Muscle layer of duodenum (tissue), 2 donors: ENCODE data around the gene CDH5.

ENCODE experiments used
- H3K27ac ChIP-seq: one replicate; pipeline ENCODE4 v1.7.0; 2013; ENCODE audit warnings: mild to moderate bottlenecking, low read length
- H3K27me3 ChIP-seq: one replicate; pipeline ENCODE4 v1.7.0; 2013; ENCODE audit warnings: low read depth, mild to moderate bottlenecking, control low read depth, low read length
- H3K36me3 ChIP-seq, 2 donors: one replicate each; pipeline ENCODE4 v1.7.0; 2013; ENCODE audit warnings: low read length in 2 of 2, control low read depth in 1 of 2, mild to moderate bottlenecking in 1 of 2; ENCODE audit not compliant: insufficient read depth in 2 of 2, control insufficient read depth in 1 of 2
- H3K4me1 ChIP-seq, 2 donors: one replicate each; pipeline ENCODE4 v1.7.0; 2013; ENCODE audit warnings: low read length in 2 of 2, mild to moderate bottlenecking in 2 of 2, control low read depth in 1 of 2, moderate library complexity in 1 of 2; ENCODE audit not compliant: insufficient read depth in 2 of 2, control insufficient read depth in 1 of 2
- H3K4me3 ChIP-seq, 2 donors: one replicate each; pipeline ENCODE4 v1.7.0; 2013; ENCODE audit warnings: low read length in 2 of 2, low read depth in 1 of 2, mild to moderate bottlenecking in 1 of 2
- H3K9me3 ChIP-seq, 2 donors: one replicate each; pipeline ENCODE4 v1.7.0; 2013; ENCODE audit warnings: low read length in 2 of 2, control low read depth in 1 of 2, mild to moderate bottlenecking in 1 of 2; ENCODE audit not compliant: control insufficient read depth in 1 of 2
- donor health status: healthy.

CDH5 gene

GRCh38 chr16:66438536-66438935 lies 72.0 kb downstream of the CDH5 start:
- no peak overlapping the region for H3K4me3 ChIP-seq
- no peak overlapping the region for H3K27ac ChIP-seq
- no peaks in the 10 kb centered on the region for H3K4me1 ChIP-seq
- no peaks in the 10 kb centered on the region for H3K36me3 ChIP-seq
- H3K9me3 ChIP-seq: no peaks in the 10 kb centered on the region
- no peaks in the 10 kb centered on the region for H3K27me3 ChIP-seq

GRCh38 chr16:66439051-66439730 lies 72.7 kb downstream of the CDH5 start:
- Histone ChIP-seq H3K36me3 (no peaks in the 10 kb centered on the region), H3K4me3 (no peak overlapping the region), H3K27me3 (peaks cover under 1% of the 10 kb centered on the region), H3K4me1 (no peaks in the 10 kb centered on the region), H3K27ac (no peak overlapping the region), H3K9me3 (no peaks in the 10 kb centered on the region)

- H3K4me1 ChIP-seq: no peaks in the 10 kb centered on the region
- peaks cover 3% of the 10 kb centered on the region for H3K27me3 ChIP-seq
- no peaks in the 10 kb centered on the region for H3K9me3 ChIP-seq
- no peak overlapping the region for H3K4me3 ChIP-seq
- H3K36me3 ChIP-seq: no peaks in the 10 kb centered on the region
- no peak overlapping the region for H3K27ac ChIP-seq
These were observed 73.8 kb downstream of the CDH5 start for GRCh38 chr16:66440271-66440802.

- H3K4me1 ChIP-seq: no peaks in the 10 kb centered on the region
- H3K27me3 ChIP-seq: peaks cover 3% of the 10 kb centered on the region
- H3K9me3 ChIP-seq: no peaks in the 10 kb centered on the region
- no peaks in the 10 kb centered on the region for H3K36me3 ChIP-seq
- no peak overlapping the region for H3K27ac ChIP-seq
- no peak overlapping the region for H3K4me3 ChIP-seq
These were observed 74.5 kb downstream of the CDH5 start for GRCh38 chr16:66440970-66441369.

GRCh38 chr16:66441586-66442375 lies 75.3 kb downstream of the CDH5 start:
- Histone ChIP-seq H3K4me3 (no peak overlapping the region), H3K27me3 (peaks cover 3% of the 10 kb centered on the region), H3K9me3 (no peaks in the 10 kb centered on the region), H3K36me3 (no peaks in the 10 kb centered on the region), H3K27ac (no peak overlapping the region), H3K4me1 (no peaks in the 10 kb centered on the region)

- no peak overlapping the region for H3K4me3 ChIP-seq
- no peaks in the 10 kb centered on the region for H3K36me3 ChIP-seq
- H3K27ac ChIP-seq: no peak overlapping the region
- H3K4me1 ChIP-seq: no peaks in the 10 kb centered on the region
- H3K9me3 ChIP-seq: no peaks in the 10 kb centered on the region
- H3K27me3 ChIP-seq: peaks cover 3% of the 10 kb centered on the region
These were observed 76.2 kb downstream of the CDH5 start for GRCh38 chr16:66442502-66443268.

GRCh38 chr16:66443269-66443652 lies 76.8 kb downstream of the CDH5 start:
- Histone ChIP-seq H3K4me1 (no peaks in the 10 kb centered on the region), H3K4me3 (no peak overlapping the region), H3K36me3 (no peaks in the 10 kb centered on the region)

GRCh38 chr16:66444049-66444481 lies 77.6 kb downstream of the CDH5 start:
- H3K27me3 ChIP-seq: peaks cover 3% of the 10 kb centered on the region
- H3K4me3 ChIP-seq: no peak overlapping the region
- H3K4me1 ChIP-seq: no peaks in the 10 kb centered on the region
- H3K36me3 ChIP-seq: no peaks in the 10 kb centered on the region
- H3K27ac ChIP-seq: no peak overlapping the region
- H3K9me3 ChIP-seq: no peaks in the 10 kb centered on the region

More at GRCh38 chr16:66443269-66443652, 76.8 kb downstream of the CDH5 start:
- no peaks in the 10 kb centered on the region for H3K9me3 ChIP-seq
- no peak overlapping the region for H3K27ac ChIP-seq
- peaks cover 3% of the 10 kb centered on the region for H3K27me3 ChIP-seq

- H3K4me1 ChIP-seq: no peaks in the 10 kb centered on the region
- H3K9me3 ChIP-seq: no peaks in the 10 kb centered on the region
- H3K4me3 ChIP-seq: no peak overlapping the region
- H3K27ac ChIP-seq: no peak overlapping the region
- H3K36me3 ChIP-seq: no peaks in the 10 kb centered on the region
- peaks cover 3% of the 10 kb centered on the region for H3K27me3 ChIP-seq
These were observed 80.2 kb downstream of the CDH5 start for GRCh38 chr16:66446737-66447136.

- peaks cover 3% of the 10 kb centered on the region for H3K27me3 ChIP-seq
- H3K9me3 ChIP-seq: no peaks in the 10 kb centered on the region
- no peaks in the 10 kb centered on the region for H3K4me1 ChIP-seq
- H3K27ac ChIP-seq: no peak overlapping the region
- H3K4me3 ChIP-seq: no peak overlapping the region
- no peaks in the 10 kb centered on the region for H3K36me3 ChIP-seq
These were observed 81.0 kb downstream of the CDH5 start for GRCh38 chr16:66447491-66447890.

- Histone ChIP-seq H3K4me1 (no peaks in the 10 kb centered on the region), H3K27ac (no peak overlapping the region), H3K27me3 (no peaks in the 10 kb centered on the region), H3K36me3 (no peaks in the 10 kb centered on the region), H3K9me3 (no peaks in the 10 kb centered on the region), H3K4me3 (no peak overlapping the region)
These were observed 85.1 kb downstream of the CDH5 start for GRCh38 chr16:66451548-66451947.
